GM19324 (cell line): ENCODE results near the gene IGF2BP3.

Source experiments
- ATAC-seq: cut with Tn5 transposase; IDR thresholded peaks from one replicate; pipeline ENCODE4 v1.9.1; 2021; ENCODE audit warnings: mild to moderate bottlenecking, moderate library complexity; ENCODE audit not compliant: unreplicated experiment, low FRiP score

The IGF2BP3 gene

GRCh38 chr7:23347682-23348180 is 122.6 kb downstream of the IGF2BP3 start:
- no peak for ATAC-seq

GRCh38 chr7:23347033-23347681 is 123.1 kb downstream of the IGF2BP3 start:
- ATAC-seq, result no peak

- ATAC-seq, result no peak
Observed at GRCh38 chr7:23346316-23346715, 124.0 kb downstream of the IGF2BP3 start.

GRCh38 chr7:23345601-23346000 is 124.7 kb downstream of the IGF2BP3 start:
- no peak for ATAC-seq

GRCh38 chr7:23343806-23344475 is 126.3 kb downstream of the IGF2BP3 start:
- ATAC-seq, result no peak

GRCh38 chr7:23343102-23343501 is 127.2 kb downstream of the IGF2BP3 start:
- ATAC-seq, result no peak

- ATAC-seq, result no peak
Observed at GRCh38 chr7:23341846-23342598, 128.3 kb downstream of the IGF2BP3 start.

GRCh38 chr7:23338863-23339262 is 131.4 kb downstream of the IGF2BP3 start:
- ATAC-seq, result no peak

GRCh38 chr7:23338439-23338838 is 131.9 kb downstream of the IGF2BP3 start:
- no peak for ATAC-seq

GRCh38 chr7:23337374-23337773 is 132.9 kb downstream of the IGF2BP3 start:
- no peak for ATAC-seq

- no peak for ATAC-seq
Observed at GRCh38 chr7:23336799-23337283, 133.4 kb downstream of the IGF2BP3 start.

GRCh38 chr7:23336086-23336485 is 134.2 kb downstream of the IGF2BP3 start:
- no peak for ATAC-seq

GRCh38 chr7:23335621-23336020 is 134.7 kb downstream of the IGF2BP3 start:
- ATAC-seq, result no peak

- ATAC-seq, result no peak
Observed at GRCh38 chr7:23335136-23335535, 135.2 kb downstream of the IGF2BP3 start.

- ATAC-seq, result no peak
Observed at GRCh38 chr7:23334482-23335056, 135.7 kb downstream of the IGF2BP3 start.

- no peak for ATAC-seq
Observed at GRCh38 chr7:23333671-23334246, 136.5 kb downstream of the IGF2BP3 start.

GRCh38 chr7:23332910-23333612 is 137.2 kb downstream of the IGF2BP3 start:
- ATAC-seq, result no peak

- no peak for ATAC-seq
Observed at GRCh38 chr7:23332193-23332592, 138.1 kb downstream of the IGF2BP3 start.

- no peak for ATAC-seq
Observed at GRCh38 chr7:23331132-23331531, 139.2 kb downstream of the IGF2BP3 start.

- ATAC-seq, result no peak
Observed at GRCh38 chr7:23315366-23315765, 154.9 kb downstream of the IGF2BP3 start.
